AG20443 (cell line): ENCODE results near the gene TSSC4.

ENCODE experiments used
- DNase-seq: peaks from one replicate; pipeline ENCODE4 v3.0.0; 2012; ENCODE audit warnings: low spot score, mixed read lengths

TSSC4 gene

GRCh38 chr11:2401436-2401984 is 960 bp downstream of the TSSC4 start:
- no peak for DNase-seq

- no peak for DNase-seq
Measured at GRCh38 chr11:2402106-2402505, 1.6 kb downstream of the TSSC4 start.

- DNase-seq, result no peak
Measured at GRCh38 chr11:2402890-2403645, 2.5 kb downstream of the TSSC4 start.

- no peak for DNase-seq
Measured at GRCh38 chr11:2404735-2405196, 4.2 kb downstream of the TSSC4 start.

GRCh38 chr11:2406451-2406850 is 5.9 kb downstream of the TSSC4 start:
- DNase-seq, result no peak

GRCh38 chr11:2406878-2407410 is 6.4 kb downstream of the TSSC4 start:
- DNase-seq, result no peak

- no peak for DNase-seq
Measured at GRCh38 chr11:2408671-2409070, 8.1 kb downstream of the TSSC4 start.

GRCh38 chr11:2409126-2409525 is 8.6 kb downstream of the TSSC4 start:
- no peak for DNase-seq

GRCh38 chr11:2409611-2410468 is 9.3 kb downstream of the TSSC4 start:
- no peak for DNase-seq

- no peak for DNase-seq
Measured at GRCh38 chr11:2410616-2411015, 10.1 kb downstream of the TSSC4 start.

- no peak for DNase-seq
Measured at GRCh38 chr11:2411446-2412305, 11.1 kb downstream of the TSSC4 start.

- DNase-seq, result no peak
Measured at GRCh38 chr11:2412323-2412722, 11.8 kb downstream of the TSSC4 start.

- DNase-seq, result no peak
Measured at GRCh38 chr11:2413742-2414579, 13.4 kb downstream of the TSSC4 start.

- no peak for DNase-seq
Measured at GRCh38 chr11:2414616-2415015, 14.1 kb downstream of the TSSC4 start.

- DNase-seq, result no peak
Measured at GRCh38 chr11:2415171-2415570, 14.6 kb downstream of the TSSC4 start.

GRCh38 chr11:2415601-2416380 is 15.2 kb downstream of the TSSC4 start:
- no peak for DNase-seq

- no peak for DNase-seq
Measured at GRCh38 chr11:2416765-2417164, 16.2 kb downstream of the TSSC4 start.

GRCh38 chr11:2417856-2418692 is 17.5 kb downstream of the TSSC4 start:
- DNase-seq, result no peak
